Measurements from ENCODE around the gene RABIF.
A peak's percentile ranks its signal among the peaks of the same experiment; 100 is the strongest.

RABIF gene

GRCh38 chr1:202860744-202861419 is 28.1 kb downstream of the RABIF start:
- in situ Hi-C loops (cut with HindIII; ENCODE audit: low sequenced_read_pairs), result no loop called here
- peak overlapping the region; percentile 64 for H3K4me3 ChIP-seq (ENCODE audit: low read depth, low read length)
- TF ChIP-seq CTCF (IDR thresholded peaks at IDR 0.05; ENCODE audit: low read depth, low read length), result no peak
- DNase-seq (ENCODE audit: low read depth, low spot score), result peak; percentile 22

- no peak for DNase-seq (ENCODE audit: low read depth, low spot score)
- H3K4me3 ChIP-seq (ENCODE audit: low read depth, low read length), result no peak overlapping the region
- TF ChIP-seq CTCF (IDR thresholded peaks at IDR 0.05; ENCODE audit: low read depth, low read length), result no peak
- in situ Hi-C loops (cut with HindIII; ENCODE audit: low sequenced_read_pairs), result no loop called here
These were observed 30.0 kb downstream of the RABIF start for GRCh38 chr1:202858789-202859414.

GRCh38 chr1:202858331-202858730 is 30.6 kb downstream of the RABIF start:
- H3K4me3 ChIP-seq (ENCODE audit: low read depth, low read length), result no peak overlapping the region
- in situ Hi-C loops (cut with HindIII; ENCODE audit: low sequenced_read_pairs), result no loop called here
- no peak for TF ChIP-seq CTCF (IDR thresholded peaks at IDR 0.05; ENCODE audit: low read depth, low read length)
- DNase-seq (ENCODE audit: low read depth, low spot score), result peak; percentile 4

- no peak for DNase-seq (ENCODE audit: low read depth, low spot score)
- H3K4me3 ChIP-seq (ENCODE audit: low read depth, low read length), result no peak overlapping the region
- TF ChIP-seq CTCF (IDR thresholded peaks at IDR 0.05; ENCODE audit: low read depth, low read length), result no peak
- in situ Hi-C loops (cut with HindIII; ENCODE audit: low sequenced_read_pairs), result no loop called here
These were observed 31.8 kb downstream of the RABIF start for GRCh38 chr1:202857136-202857610.

GRCh38 chr1:202856014-202856413 is 32.9 kb downstream of the RABIF start:
- TF ChIP-seq CTCF (IDR thresholded peaks at IDR 0.05; ENCODE audit: low read depth, low read length), result no peak
- no peak for DNase-seq (ENCODE audit: low read depth, low spot score)
- in situ Hi-C loops (cut with HindIII; ENCODE audit: low sequenced_read_pairs), result no loop called here
- H3K4me3 ChIP-seq (ENCODE audit: low read depth, low read length), result no peak overlapping the region

- no peak overlapping the region for H3K4me3 ChIP-seq (ENCODE audit: low read depth, low read length)
- DNase-seq (ENCODE audit: low read depth, low spot score), result no peak
- no peak for TF ChIP-seq CTCF (IDR thresholded peaks at IDR 0.05; ENCODE audit: low read depth, low read length)
- in situ Hi-C loops (cut with HindIII; ENCODE audit: low sequenced_read_pairs), result no loop called here
These were observed 34.2 kb downstream of the RABIF start for GRCh38 chr1:202854787-202855186.
